GM21526 (cell line): ENCODE data around the gene LYPD1.
A peak's percentile ranks its signal among the peaks of the same experiment; 100 is the strongest.

ENCODE experiments used
- ATAC-seq: cut with Tn5 transposase; IDR thresholded peaks from one replicate; pipeline ENCODE4 v1.9.1; 2021; ENCODE audit warnings: moderate library complexity; ENCODE audit not compliant: unreplicated experiment, low FRiP score

LYPD1 gene

DNA sequence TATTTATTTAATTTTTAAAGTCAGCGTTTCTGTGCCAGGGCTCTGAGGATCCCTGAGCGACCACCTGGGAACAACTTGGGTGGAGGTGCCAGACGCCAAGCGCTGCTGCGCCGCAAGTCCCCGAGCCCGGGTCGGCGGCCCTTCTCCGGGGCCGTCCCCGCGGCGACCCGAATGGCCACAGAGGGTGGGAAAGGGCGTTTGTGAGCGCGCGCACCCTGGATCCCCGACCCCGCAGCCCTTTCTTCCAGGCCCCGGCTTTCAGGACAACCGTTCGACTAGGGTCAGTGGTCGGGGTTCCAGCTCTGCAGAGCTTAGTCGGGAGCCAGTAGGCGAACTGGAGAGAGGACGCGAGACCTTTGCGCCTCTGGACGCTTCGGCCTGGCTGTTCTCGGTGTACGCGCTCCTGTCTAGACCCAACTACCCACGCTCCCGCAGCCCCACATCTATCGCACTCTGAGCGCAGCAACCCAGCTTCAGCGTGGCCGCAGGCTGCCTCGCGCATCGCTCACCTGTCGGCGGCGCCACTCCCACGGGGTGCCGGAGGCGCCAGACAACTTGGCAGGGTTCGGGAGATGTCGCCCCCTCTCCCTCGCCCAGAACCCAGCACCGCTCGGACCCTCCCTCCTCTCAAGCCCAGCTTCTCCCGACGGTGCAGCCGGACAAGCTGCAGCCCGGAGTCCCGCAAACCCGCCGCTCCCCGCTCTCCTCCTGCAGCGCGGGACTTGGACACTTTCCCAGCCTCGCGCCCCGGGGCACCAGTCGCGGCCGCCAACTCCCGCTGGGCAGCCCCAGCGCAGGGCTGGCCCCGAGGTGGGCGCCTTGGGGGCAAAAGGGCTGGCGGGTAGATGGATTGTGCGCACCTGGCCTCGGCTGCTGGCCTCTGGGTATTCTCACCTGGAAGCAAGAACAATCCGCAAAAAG is 758 bp downstream of the LYPD1 start:
- ATAC-seq: no peak

DNA sequence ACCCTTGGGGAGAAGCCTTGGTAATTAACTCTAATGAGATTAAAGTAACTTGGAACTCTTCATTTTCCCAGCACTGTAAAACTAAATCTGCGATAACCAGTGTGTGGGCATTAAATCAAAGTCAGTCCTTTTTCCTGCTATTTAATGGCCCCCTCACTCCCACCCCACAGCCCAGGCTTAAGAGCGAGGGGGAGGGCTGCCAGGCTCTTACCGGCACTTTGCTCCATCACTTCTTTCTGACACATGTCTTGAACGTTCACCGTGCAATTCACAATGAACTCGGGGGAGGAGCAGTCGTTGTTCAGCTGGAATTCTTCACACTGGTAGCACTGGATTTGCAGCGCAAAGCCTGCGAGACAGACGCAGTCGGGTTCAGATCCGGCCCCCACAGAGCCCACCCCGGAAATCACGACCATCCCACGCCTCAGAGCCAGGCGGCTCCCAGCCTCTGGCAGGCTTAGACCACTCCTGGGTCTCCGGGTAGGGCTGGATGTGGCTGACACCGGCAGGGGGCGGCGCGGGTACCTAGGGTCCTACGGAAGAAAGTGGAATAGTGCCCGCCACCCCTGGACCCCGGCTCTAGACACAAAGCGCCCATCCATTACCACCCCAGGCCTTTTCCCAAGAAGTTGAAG is 1.7 kb downstream of the LYPD1 start:
- no peak for ATAC-seq

DNA sequence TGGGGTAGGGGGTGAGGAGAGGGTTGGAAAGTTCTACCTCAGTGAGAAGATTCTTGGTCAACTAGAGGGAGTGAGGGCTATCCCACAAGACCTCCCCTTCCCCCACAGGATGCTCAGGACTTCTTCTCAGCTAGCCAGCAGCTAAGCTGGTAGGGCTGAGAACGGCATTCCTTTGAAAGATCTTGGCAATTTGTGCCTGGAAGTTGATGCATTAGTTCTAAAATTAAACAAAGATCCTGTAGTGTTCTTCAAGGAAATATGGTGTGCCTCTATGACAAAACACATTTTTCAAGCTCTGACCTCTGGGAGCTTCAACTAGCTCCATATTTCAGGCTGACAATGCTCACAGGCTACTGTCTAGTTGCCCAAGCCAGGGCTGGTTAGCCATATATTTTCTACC is 2.3 kb downstream of the LYPD1 start:
- ATAC-seq: no peak

DNA sequence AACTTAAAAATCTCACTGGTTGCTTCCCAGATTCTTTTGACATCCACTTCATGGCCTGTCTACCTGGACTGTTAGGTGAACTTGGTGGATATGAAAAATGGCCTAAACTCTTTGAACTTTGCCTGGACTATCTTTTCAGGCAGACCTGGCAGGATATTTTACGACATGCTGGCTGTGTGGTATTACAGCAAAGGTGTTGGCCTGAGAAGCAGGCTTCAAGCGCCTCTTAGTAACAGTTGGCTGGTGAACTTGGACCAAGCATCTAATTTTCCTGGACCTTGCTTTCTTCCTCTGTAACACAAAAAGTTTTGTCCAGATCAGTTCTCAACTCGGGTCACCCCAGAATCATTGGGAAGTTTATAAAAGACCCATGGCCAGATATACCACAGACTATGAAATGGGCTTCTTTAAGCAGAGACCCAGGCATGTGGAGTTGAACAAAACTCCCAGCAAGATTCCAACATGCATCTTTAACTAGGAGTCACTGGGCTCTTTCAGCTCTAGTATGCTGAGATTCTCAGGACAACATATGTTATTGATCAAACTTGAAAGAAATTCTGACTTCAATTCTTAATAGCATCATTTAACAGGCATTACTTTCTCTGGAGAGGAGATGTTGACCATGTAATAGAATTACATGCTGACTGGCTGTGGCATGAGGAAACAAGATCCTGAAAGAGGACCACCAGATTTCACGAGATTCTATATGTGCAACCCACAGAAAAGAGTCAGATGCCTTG is 4.4 kb downstream of the LYPD1 start:
- no peak for ATAC-seq

DNA sequence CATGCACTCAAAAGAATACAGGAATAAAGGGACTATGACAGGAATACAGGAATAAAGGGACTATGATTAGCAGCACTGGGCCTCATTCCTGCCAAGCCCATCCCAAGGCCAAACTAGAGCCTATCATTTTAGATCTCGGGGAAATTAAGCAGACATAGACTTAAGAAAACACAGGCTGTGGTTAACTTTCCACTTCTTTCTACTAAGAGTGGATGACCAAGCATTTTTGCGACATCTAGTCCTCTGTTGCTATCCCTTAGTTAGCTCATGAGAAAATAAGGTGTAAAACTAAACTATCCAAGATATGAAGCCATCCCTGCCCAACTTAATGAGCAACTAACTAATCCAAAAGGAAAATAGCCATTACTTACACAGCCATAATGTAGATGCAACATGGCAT is 5.9 kb downstream of the LYPD1 start:
- ATAC-seq: no peak

DNA sequence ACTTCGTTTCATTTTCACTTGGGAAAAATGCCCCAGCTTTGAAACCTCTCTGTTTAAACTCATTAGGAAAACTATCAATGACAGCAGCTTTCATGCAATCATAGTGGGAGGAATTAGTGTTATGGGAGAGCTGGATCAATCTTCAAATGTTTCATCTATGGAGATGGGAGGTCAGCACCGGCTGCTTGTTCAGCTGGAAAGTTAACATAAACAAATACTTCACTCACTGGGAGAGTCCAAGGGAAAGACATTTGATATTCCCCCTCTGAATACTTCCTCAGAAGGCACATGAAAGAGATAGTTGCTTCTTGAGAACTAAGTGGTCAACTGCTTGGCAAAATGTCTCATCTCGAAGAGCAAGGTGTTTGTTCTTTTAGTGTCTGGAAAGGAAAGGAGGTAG is 7.3 kb downstream of the LYPD1 start:
- ATAC-seq: no peak

DNA sequence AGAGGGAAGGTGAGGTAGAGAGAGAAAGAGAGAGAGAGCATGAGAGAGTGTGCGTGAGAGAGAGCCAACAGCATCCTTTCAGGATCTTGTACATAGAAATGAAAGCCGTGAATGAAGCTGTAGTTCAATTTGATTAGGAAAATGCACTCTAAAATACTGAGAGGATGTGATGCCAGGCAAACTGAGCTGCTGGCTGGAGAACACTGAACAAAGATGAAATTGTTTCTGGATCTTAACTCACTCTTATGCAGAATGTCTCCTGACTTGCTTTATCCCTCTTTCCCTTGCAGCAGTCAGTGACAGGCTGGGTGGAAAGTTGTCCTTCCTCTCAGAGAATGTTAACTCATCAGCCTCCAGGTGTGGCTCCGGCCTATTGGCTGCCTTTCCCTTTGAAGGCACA is 10.7 kb downstream of the LYPD1 start:
- no peak for ATAC-seq

DNA sequence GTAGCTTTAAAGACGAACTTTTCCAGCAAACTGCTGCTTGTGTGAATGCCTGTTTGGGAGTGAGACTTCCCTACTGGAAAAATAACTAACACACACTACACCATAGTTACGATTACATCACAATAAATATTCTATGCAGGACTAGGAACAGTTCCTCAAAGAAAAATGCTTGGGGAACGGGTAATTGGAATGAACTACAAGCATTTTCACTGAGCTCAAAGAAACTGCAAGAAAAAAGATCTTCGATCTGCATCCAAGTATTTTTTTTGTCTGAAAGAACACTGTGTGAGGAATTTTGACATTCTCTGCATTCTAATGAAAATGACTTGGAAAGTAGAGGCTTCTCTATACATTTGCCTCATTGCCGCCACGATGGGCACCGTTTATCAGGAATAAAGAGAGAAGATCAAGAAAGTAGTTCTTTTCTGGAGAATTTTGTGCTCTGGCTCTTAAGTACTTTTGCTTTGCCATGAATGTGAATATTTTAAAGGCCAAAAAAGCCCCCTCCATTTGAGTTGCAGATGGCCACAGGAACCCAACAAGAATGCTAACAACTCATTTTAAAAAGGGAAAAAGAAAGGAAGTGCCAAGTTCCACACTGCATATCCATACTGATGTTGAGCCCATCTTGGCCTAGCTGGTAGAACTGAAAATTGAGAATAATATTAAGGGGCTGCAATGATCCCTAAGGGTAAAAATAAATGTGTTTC is 13.6 kb downstream of the LYPD1 start:
- no peak for ATAC-seq

DNA sequence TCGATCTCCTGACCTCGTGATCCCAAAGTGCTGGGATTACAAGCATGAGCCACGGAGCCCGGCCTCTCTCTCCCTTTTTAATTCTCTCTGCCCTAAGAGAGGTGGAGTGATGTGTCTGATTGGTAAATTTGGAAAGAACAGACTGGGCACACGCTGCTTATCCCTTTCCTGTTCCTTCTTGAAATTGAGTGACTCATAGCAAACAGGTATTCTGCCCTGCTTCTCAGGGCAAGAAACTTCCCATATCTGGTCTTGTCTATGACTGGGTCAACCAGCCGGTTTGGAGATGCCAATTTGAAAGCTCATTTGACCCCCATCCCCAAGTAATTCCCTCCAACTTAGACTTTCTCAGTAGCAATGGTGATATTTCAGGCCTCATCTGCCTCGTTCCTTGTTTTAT is 15.0 kb downstream of the LYPD1 start:
- ATAC-seq: no peak

DNA sequence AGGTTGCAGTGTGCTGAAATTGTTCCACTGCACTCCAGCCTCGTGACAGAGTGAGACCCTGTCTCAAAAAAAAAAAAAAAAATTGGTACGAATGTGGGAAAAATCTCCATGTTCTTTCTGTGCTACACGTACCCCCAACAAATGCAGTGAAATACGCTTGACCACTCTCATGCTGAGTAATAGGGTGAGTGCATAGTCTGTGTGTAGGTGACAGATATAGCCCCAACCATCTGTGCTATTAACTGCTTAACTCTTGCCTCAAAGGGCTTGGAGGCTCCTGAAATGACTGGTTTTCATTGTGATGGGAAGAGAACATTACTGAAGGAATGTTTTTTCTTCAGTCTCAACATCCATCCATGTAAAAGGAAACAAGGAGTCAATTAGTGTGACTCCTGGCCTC is 15.7 kb downstream of the LYPD1 start:
- ATAC-seq: no peak

DNA sequence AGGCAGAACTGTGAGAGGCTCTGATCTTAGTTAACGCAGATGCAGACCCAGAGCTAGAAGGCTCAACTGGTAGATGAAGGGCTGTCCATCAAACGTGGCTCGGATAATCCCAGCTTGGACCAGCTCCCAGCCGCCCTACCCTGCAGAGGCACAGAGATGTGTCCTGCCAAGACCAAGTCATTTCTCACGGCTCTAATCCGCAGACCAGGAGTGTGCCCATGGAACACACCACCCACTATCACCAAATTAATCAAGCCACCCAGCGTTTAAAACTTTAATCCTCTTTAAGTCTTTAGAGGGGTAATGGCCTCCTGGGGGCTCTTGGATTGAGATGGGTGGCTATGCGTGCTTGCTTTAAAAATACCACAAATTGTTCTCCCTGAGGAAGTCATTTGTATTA is 17.5 kb downstream of the LYPD1 start:
- ATAC-seq: no peak

DNA sequence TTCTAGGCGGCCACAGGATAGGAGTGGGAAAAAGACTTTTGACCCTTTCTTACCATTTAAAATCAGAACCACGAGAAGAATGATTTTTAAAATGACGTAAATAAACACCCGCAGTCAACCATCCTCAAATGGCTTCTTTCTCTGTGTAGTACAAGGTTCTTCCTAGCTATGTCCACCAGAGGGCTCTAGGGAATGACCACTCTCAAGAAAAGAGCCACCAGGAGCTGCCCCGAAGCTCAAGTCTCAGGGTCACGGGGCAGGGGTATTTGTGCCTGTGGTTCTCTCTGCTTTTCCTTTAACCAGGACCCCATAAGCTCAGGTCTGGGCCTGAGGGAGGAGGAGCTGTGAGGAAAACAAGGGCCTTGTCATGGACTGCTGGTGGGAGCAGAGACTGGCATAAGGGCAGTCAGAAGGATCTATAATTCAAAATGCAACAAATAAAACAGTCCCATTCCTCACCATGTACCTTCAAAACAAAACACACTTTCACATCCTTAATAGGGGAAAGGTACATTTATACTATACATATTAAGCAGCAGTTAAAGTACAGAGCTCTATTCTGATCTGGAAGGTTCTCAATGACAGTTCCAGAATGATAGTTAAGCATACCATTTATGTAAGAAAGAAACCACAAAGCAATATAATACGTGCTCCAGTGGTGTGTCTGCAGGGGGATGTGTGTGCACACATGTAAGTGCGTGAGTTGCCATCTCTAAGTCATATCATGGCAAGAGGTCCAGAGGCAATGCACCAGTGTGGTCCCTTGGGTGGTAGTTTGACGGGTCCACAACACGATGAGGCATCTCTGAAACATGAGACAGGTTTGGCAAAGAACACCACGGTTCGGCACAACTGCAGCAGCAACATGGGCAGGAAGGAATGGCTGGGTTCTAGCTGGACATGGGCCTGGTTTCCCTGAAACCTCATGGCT is 18.6 kb downstream of the LYPD1 start:
- no peak for ATAC-seq

DNA sequence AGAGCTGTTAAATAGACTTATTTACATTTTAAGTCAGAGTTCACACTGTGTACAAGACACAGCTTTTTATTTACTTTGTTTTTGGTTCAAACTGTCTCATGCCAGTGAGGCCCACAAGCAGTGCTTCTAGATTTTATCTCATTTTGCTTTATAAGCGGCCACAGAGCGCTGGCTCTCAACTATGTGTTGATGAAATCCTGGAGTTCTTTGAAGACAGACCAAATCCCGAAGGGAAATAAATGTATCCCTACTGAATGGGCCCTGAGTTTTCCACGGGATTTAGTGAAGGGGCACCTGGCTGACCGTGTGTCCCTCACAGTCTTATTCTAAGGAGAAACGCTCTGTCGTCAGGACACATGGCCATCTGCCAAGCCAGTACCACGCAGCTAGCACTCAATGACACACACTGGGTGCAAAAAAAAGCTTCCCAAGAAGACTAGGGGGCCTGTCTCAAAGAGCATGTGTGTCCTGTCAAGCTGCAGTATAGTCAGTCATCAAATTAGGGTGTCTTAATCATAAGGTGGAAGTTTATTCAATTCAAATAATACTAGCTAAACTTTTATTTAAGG is 23.4 kb downstream of the LYPD1 start:
- ATAC-seq: no peak

DNA sequence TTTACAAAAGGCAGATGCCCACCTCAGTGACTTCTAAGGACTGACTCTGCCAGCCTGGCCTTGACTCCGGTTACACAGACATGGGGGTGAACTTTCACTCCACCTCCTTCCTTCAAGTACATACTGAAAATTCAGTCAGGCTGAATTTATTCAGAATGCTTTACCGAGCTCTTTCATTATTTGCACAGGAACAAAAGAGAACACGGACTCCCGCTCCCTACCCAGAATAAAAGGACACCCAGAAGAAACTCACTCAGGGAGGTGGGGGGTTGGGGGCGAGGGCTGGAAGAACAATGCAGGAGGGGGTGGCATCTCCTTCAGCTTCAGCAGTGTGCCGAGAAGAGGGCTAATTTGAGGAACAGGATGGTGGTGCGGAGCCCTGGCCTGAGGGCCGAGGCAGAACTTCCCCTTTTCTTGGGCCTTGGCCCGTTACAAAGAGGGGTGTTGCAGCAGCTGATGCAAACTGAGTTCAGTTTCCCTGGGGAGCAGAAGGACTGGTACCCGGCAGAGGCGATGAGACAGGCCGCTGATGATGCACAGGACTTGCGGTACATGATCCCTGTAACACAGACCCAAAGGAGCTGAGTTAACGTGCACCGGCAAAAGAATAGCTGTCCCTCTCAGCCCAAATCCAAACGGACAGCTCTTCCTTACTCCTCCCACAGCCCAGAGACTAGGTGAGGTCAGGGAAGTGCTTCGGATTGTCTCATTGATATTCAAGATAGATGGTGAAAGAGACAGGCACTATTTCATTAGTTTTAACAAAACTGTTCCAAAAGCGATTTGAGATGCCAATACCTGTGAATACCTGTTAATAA is 24.1 kb downstream of the LYPD1 start:
- peak; percentile 59 for ATAC-seq

DNA sequence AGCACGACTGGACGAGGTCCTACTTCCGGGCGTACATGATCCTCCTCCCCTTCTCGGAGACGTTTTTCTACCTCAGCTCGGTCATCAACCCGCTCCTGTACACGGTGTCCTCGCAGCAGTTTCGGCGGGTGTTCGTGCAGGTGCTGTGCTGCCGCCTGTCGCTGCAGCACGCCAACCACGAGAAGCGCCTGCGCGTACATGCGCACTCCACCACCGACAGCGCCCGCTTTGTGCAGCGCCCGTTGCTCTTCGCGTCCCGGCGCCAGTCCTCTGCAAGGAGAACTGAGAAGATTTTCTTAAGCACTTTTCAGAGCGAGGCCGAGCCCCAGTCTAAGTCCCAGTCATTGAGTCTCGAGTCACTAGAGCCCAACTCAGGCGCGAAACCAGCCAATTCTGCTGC is 24.8 kb downstream of the LYPD1 start:
- peak; percentile 62 for ATAC-seq

DNA sequence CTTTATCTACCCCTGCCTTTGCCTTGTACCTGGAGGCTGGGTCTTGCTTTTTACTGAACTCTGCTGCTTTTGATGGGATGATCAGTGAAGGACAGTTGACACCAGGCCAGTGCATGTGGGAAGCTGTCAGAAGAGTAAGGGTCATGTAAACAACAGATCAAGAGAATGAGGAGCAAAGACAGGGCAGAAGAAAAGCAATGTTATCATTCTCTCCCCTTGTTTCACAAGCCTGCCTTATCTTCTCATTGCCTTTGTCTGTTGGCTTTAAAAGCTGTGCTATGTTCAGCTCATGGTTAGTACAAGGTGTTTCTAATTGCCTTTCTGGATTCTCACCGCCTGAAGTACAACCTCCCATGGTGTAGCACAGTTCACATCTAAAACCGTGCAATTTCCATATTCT is 27.6 kb downstream of the LYPD1 start:
- no peak for ATAC-seq

DNA sequence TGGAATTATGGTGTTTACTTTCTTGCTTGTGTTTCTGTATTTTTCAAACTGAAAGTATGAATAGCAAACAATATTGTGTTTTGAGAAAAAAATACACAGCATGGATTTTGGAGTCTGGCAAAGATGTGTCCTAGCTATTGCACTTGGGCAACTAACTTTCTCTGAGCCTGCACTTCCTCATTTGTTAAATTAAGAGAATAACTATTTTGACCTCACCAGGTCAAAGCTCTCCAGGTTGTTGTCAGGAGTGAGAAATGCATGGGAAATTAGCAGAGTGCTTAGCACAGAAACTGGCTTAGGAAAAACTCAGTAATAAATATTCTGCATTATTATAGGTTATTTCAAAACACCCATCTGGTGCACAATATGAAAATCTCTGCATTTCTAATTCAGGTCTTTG is 28.2 kb downstream of the LYPD1 start:
- no peak for ATAC-seq

DNA sequence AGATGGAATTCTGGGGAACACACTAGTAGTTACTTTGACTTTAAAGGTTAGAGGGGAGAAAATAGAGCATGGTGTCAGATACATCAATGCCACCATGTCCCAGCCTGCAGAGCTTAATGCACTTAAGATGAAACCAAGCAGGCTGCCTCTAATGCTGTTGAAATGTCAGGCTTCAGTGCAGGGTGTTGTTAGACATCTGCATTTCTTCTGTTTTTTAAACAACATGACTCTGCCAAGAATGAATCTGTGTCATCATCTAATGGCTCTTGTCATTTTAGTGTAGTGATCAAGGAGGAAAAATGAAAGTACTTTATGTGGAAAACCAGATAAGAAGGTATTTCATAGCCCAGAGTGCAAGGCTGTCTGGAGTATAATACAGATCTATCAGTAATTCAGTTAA is 29.9 kb downstream of the LYPD1 start:
- no peak for ATAC-seq
